Neural cell (in vitro differentiated cells): ENCODE measurements around the gene RXFP3.

ENCODE experiments used
- CTCF ChIP-seq: fragments of 450-650 bp; IDR thresholded peaks from 2 replicates; pipeline ENCODE4 v1.5.1; 2014; ENCODE audit warnings: antibody characterized with exemption, mild to moderate bottlenecking, moderate library complexity; ENCODE audit not compliant: poor library complexity, severe bottlenecking
- MXI1 ChIP-seq: fragments of 450-650 bp; conservative IDR thresholded peaks from 2 replicates; pipeline ENCODE4 v1.6.1; 2014; ENCODE audit warnings: antibody characterized with exemption, mild to moderate bottlenecking; ENCODE audit not compliant: poor library complexity, severe bottlenecking
- RAD21 ChIP-seq: fragments of 450-650 bp; conservative IDR thresholded peaks from 2 replicates; pipeline ENCODE4 v1.6.1; 2014; ENCODE audit warnings: antibody characterized with exemption, mild to moderate bottlenecking, moderate library complexity
- REST ChIP-seq: IDR thresholded peaks from 2 replicates; pipeline ENCODE4 v1.6.1; 2012; ENCODE audit warnings: borderline replicate concordance
- TAF1 ChIP-seq: IDR thresholded peaks from 2 replicates; pipeline ENCODE4 v1.6.1; 2012; ENCODE audit warnings: low read depth

- no peak for TF ChIP-seq REST
- no peak for TF ChIP-seq CTCF
- no peak for TF ChIP-seq TAF1
- no peak for TF ChIP-seq MXI1
- no peak for TF ChIP-seq RAD21
Observed at GRCh38 chr5:33966805-33967204, 30.6 kb downstream of the RXFP3 start.
